NCI-H1105 treated with DMSO at 0.1 percent for 48 hours (cell line): ENCODE measurements around the gene CASP10.
"Not testable (repeated sequence)": the region's sequence is repeated elsewhere in the genome, so short reads cannot be mapped to it uniquely, and the experiment has no call there.

ENCODE experiments used
- DNase-seq: peaks from one replicate; lab custom pipeline; 2025; lab: John Stamatoyannopoulos, UW

CASP10 gene

GRCh38 chr2:201156036-201156435, 26.9 kb upstream of the CASP10 start:
- DNase-seq: no peak

GRCh38 chr2:201156640-201157039, 26.3 kb upstream of the CASP10 start:
- no peak for DNase-seq

GRCh38 chr2:201157694-201158093, 25.2 kb upstream of the CASP10 start:
- no peak for DNase-seq

GRCh38 chr2:201158111-201158929, 24.6 kb upstream of the CASP10 start:
- peak; percentile 46 for DNase-seq

- DNase-seq: no peak
Observed at GRCh38 chr2:201164166-201164565, 18.8 kb upstream of the CASP10 start.

GRCh38 chr2:201167546-201167945, 15.4 kb upstream of the CASP10 start:
- DNase-seq: no peak

GRCh38 chr2:201168496-201168895, 14.4 kb upstream of the CASP10 start:
- not testable (repeated sequence) for DNase-seq

- DNase-seq: no peak
Observed at GRCh38 chr2:201171259-201171814, 11.6 kb upstream of the CASP10 start.

- DNase-seq: no peak
Observed at GRCh38 chr2:201172279-201172678, 10.7 kb upstream of the CASP10 start.

- DNase-seq: no peak
Observed at GRCh38 chr2:201174687-201175086, 8.3 kb upstream of the CASP10 start.

GRCh38 chr2:201176081-201176481, 6.9 kb upstream of the CASP10 start:
- DNase-seq: peak; percentile 27

GRCh38 chr2:201180010-201180409, 2.9 kb upstream of the CASP10 start:
- DNase-seq: no peak

GRCh38 chr2:201183365-201183727, 405 bp downstream of the CASP10 start:
- no peak for DNase-seq

GRCh38 chr2:201183835-201184234, 894 bp downstream of the CASP10 start:
- DNase-seq: not testable (repeated sequence)

- not testable (repeated sequence) for DNase-seq
Observed at GRCh38 chr2:201184248-201184647, 1.3 kb downstream of the CASP10 start.

GRCh38 chr2:201185863-201186262, 2.9 kb downstream of the CASP10 start:
- DNase-seq: no peak

GRCh38 chr2:201186982-201187381, 4.0 kb downstream of the CASP10 start:
- no peak for DNase-seq

GRCh38 chr2:201188449-201188848, 5.5 kb downstream of the CASP10 start:
- DNase-seq: no peak

GRCh38 chr2:201191132-201191875, 8.4 kb downstream of the CASP10 start:
- no peak for DNase-seq

GRCh38 chr2:201194097-201194496, 11.2 kb downstream of the CASP10 start:
- no peak for DNase-seq

- DNase-seq: no peak
Observed at GRCh38 chr2:201195331-201195730, 12.4 kb downstream of the CASP10 start.

- no peak for DNase-seq
Observed at GRCh38 chr2:201196003-201196402, 13.1 kb downstream of the CASP10 start.

GRCh38 chr2:201196803-201197202, 13.9 kb downstream of the CASP10 start:
- no peak for DNase-seq
